SK-N-SH (cell line): Measurements from ENCODE around the gene MAP3K9. TPM values are rescaled to one million over a fixed set of nuclear protein-coding genes. Genes with fewer than 3 reads are reported as not detected.

Source experiments
- CTCF ChIA-PET: fragments of 300-600, 350-600 bp; formaldehyde crosslinking; extraction: SDS; loops from one replicate; lab custom pipeline; 2021; lab: Yijun Ruan, JAX
- POLR2A ChIA-PET: fragments of 350-600 bp; sonication (Branson Sonifier 250); formaldehyde crosslinking; extraction: SDS; loops from one replicate; lab custom pipeline; 2020; ENCODE audit warnings: antibody characterized with exemption, inconsistent platforms; lab: Yijun Ruan, JAX
- DNase-seq: peaks from one replicate; pipeline ENCODE4 v3.0.0; 2012
- H2AFZ ChIP-seq: fragments of 200-600 bp; sonication (generic); 2 replicates; pipeline ENCODE4 v1.8.1; 2016; ENCODE audit warnings: antibody characterized with exemption, mild to moderate bottlenecking, low read depth
- H3F3A ChIP-seq: fragments of 200-600 bp; sonication (generic); replicated peaks from 2 replicates; pipeline ENCODE3; 2016; ENCODE audit warnings: antibody characterized with exemption, mild to moderate bottlenecking; ENCODE audit not compliant: insufficient read depth
- H3K27ac ChIP-seq, 2 experiments: fragments of 200-500 bp in 1 of 2; fragments of 200-600 bp in 1 of 2; sonication (Bioruptor generic) in 1 of 2; sonication (generic), shearing (Covaris generic) in 1 of 2; 2 replicates each; pipeline versions ENCODE4 v1.5.1 to v1.6.1; 2014 to 2016; ENCODE audit warnings: low read depth in 2 of 2, inconsistent platforms in 1 of 2, low read length in 1 of 2, mild to moderate bottlenecking in 1 of 2, mixed read lengths in 1 of 2
- H3K27me3 ChIP-seq: fragments of 200-600 bp; sonication (generic), shearing (Covaris generic); 2 replicates; pipeline ENCODE4 v1.6.1; 2016; ENCODE audit warnings: mixed run types; ENCODE audit not compliant: insufficient read depth
- H3K36me3 ChIP-seq, 2 experiments: fragments of 200-500 bp in 1 of 2; fragments of 200-600 bp in 1 of 2; sonication (Bioruptor generic) in 1 of 2; sonication (generic) in 1 of 2; replicated peaks in 1 of 2; 2 replicates each; pipeline versions ENCODE3 to v1.5.1; 2014 to 2016; ENCODE audit warnings: low read length in 1 of 2, mild to moderate bottlenecking in 1 of 2; ENCODE audit not compliant: insufficient read depth in 2 of 2, control insufficient read depth in 1 of 2
- H3K4me1 ChIP-seq, 2 experiments: fragments of 200-500 bp in 1 of 2; fragments of 200-600 bp in 1 of 2; sonication (Bioruptor generic) in 1 of 2; sonication (generic), shearing (Covaris generic) in 1 of 2; 2 replicates each; pipeline versions ENCODE4 v1.5.1 to v1.6.1; 2014 to 2016; ENCODE audit warnings: low read depth in 1 of 2, low read length in 1 of 2, mixed run types in 1 of 2; ENCODE audit not compliant: insufficient read depth in 2 of 2, control insufficient read depth in 1 of 2
- H3K4me2 ChIP-seq: fragments of 200-600 bp; sonication (generic), shearing (Covaris generic); 2 replicates; pipeline ENCODE4 v1.6.1; 2017; ENCODE audit warnings: mixed run types
- H3K4me3 ChIP-seq, 2 experiments: fragments of 200-500 bp in 1 of 2; fragments of 200-600 bp in 1 of 2; sonication (Bioruptor generic) in 1 of 2; sonication (generic), shearing (Covaris generic) in 1 of 2; 2 replicates each; pipeline versions ENCODE4 v1.5.1 to v1.8.1; 2014 to 2016; ENCODE audit warnings: low read depth in 2 of 2, inconsistent platforms in 1 of 2, low read length in 1 of 2, mild to moderate bottlenecking in 1 of 2, mixed read lengths in 1 of 2, moderate library complexity in 1 of 2
- H3K79me2 ChIP-seq: fragments of 200-600 bp; sonication (generic); 2 replicates; pipeline ENCODE4 v1.8.1; 2017; ENCODE audit warnings: mild to moderate bottlenecking; ENCODE audit not compliant: insufficient read depth
- H3K9ac ChIP-seq: fragments of 200-600 bp; sonication (generic); 2 replicates; pipeline ENCODE4 v1.6.1; 2017; ENCODE audit warnings: mixed run types
- H3K9me2 ChIP-seq: fragments of 200-600 bp; sonication (generic); 2 replicates; pipeline ENCODE4 v1.6.1; 2017; ENCODE audit warnings: mixed run types
- H3K9me3 ChIP-seq: fragments of 200-600 bp; sonication (generic); 2 replicates; pipeline ENCODE4 v1.6.1; 2017; ENCODE audit warnings: mixed run types, mild to moderate bottlenecking, moderate library complexity
- H4K20me1 ChIP-seq: fragments of 200-600 bp; sonication (generic); 2 replicates; pipeline ENCODE4 v1.6.1; 2017; ENCODE audit warnings: mild to moderate bottlenecking, mixed run types; ENCODE audit not compliant: insufficient read depth
- CHD2 ChIP-seq: fragments of 150-350 bp; IDR thresholded peaks from 2 replicates; pipeline ENCODE4 v1.6.1; 2018; ENCODE audit warnings: low read length; ENCODE audit not compliant: partially characterized antibody
- ELF1 ChIP-seq: IDR thresholded peaks from 2 replicates; pipeline ENCODE4 v1.4.0; 2012
- EP300 ChIP-seq, 2 experiments: IDR thresholded peaks; 2 replicates each; pipeline versions ENCODE4 v1.4.0 to v1.6.1; 2012; ENCODE audit warnings: borderline replicate concordance in 1 of 2, low read depth in 1 of 2, low read length in 1 of 2
- EZH2phosphoT487 ChIP-seq: fragments of 200-600 bp; sonication (generic); IDR thresholded peaks from 2 replicates; pipeline ENCODE4 v1.6.1; 2017; ENCODE audit warnings: low read depth, mixed run types, mild to moderate bottlenecking, antibody characterized with exemption, moderate library complexity, borderline replicate concordance
- FOSL2 ChIP-seq: IDR thresholded peaks from 2 replicates; pipeline ENCODE4 v1.4.0; 2012; ENCODE audit warnings: low read depth, mild to moderate bottlenecking, moderate library complexity, borderline replicate concordance
- FOXJ3 ChIP-seq: sonication (generic); formaldehyde crosslinking; IDR thresholded peaks from 2 replicates; pipeline ENCODE4 v1.5.1; 2020; ENCODE audit warnings: mild to moderate bottlenecking, missing genetic modification reagents
- FOXM1 ChIP-seq: IDR thresholded peaks from 2 replicates; pipeline ENCODE4 v1.4.0; 2012; ENCODE audit warnings: low read depth, mild to moderate bottlenecking
- GATA2 ChIP-seq: sonication (generic); formaldehyde crosslinking; IDR thresholded peaks from 2 replicates; pipeline ENCODE4 v1.5.0; 2020; ENCODE audit warnings: mild to moderate bottlenecking, missing genetic modification reagents
- JUND ChIP-seq: IDR thresholded peaks from 2 replicates; pipeline ENCODE4 v1.4.0; 2012
- MEF2A ChIP-seq: IDR thresholded peaks from 2 replicates; pipeline ENCODE4 v1.4.0; 2012; ENCODE audit warnings: low read depth, borderline replicate concordance
- MXI1 ChIP-seq: IDR thresholded peaks from 2 replicates; pipeline ENCODE4 v1.6.1; 2012; ENCODE audit warnings: mild to moderate bottlenecking, low read depth, low read length, improper control_type of control experiment
- NFIC ChIP-seq: IDR thresholded peaks from 2 replicates; pipeline ENCODE4 v1.4.0; 2012; ENCODE audit warnings: borderline replicate concordance
- PBX3 ChIP-seq: IDR thresholded peaks from 2 replicates; pipeline ENCODE4; 2012
- RAD21 ChIP-seq: IDR thresholded peaks from 2 replicates; pipeline ENCODE4 v1.6.1; 2012; ENCODE audit warnings: mild to moderate bottlenecking, low read length
- RCOR1 ChIP-seq: fragments of 150-350 bp; IDR thresholded peaks from 2 replicates; pipeline ENCODE4 v1.6.1; 2017; ENCODE audit warnings: antibody characterized with exemption, low read length
- RXRA ChIP-seq: IDR thresholded peaks from 2 replicates; pipeline ENCODE4 v1.4.0; 2012; ENCODE audit warnings: low read depth, mild to moderate bottlenecking, borderline replicate concordance
- TAF1 ChIP-seq: IDR thresholded peaks from 2 replicates; pipeline ENCODE4 v1.6.1; 2012; ENCODE audit warnings: low read depth, mild to moderate bottlenecking, low read length, moderate library complexity, borderline replicate concordance
- TEAD4 ChIP-seq: IDR thresholded peaks from 2 replicates; pipeline ENCODE4 v1.4.0; 2012; ENCODE audit warnings: mild to moderate bottlenecking, borderline replicate concordance; ENCODE audit not compliant: insufficient read depth
- USF1 ChIP-seq: IDR thresholded peaks from 2 replicates; pipeline ENCODE4 v1.4.0; 2012; ENCODE audit warnings: low read depth, borderline replicate concordance
- USF2 ChIP-seq: fragments of 150-350 bp; IDR thresholded peaks from 2 replicates; pipeline ENCODE4 v1.6.1; 2017; ENCODE audit warnings: antibody characterized with exemption, low read length, low read depth, borderline replicate concordance
- YY1 ChIP-seq: IDR thresholded peaks from 2 replicates; pipeline ENCODE4 v1.4.0; 2012; ENCODE audit warnings: low read depth, mild to moderate bottlenecking
- ZBTB33 ChIP-seq: IDR thresholded peaks from 2 replicates; pipeline ENCODE4 v1.4.0; 2012; ENCODE audit warnings: low read depth, borderline replicate concordance
- WGBS: methylation state at CpG from one replicate; pipeline ENCODE4 v1.1.6; 2017; ENCODE audit warnings: low lambda C conversion rate; 5-methylcytosine and 5-hydroxymethylcytosine counted together
- polyA plus RNA-seq, 3 experiments: library from polyadenylated mRNA; depleted of rRNA; stranded (reverse); fragments of >200 nt; gene quantifications; 2 replicates each; pipeline ENCODE4 v1.2.3, GENCODE V29; 2012

Gene MAP3K9
- polyA plus RNA-seq, 1 of the 3 experiments (the other 2 are of a cell fraction), result 2.0 TPM

GRCh38 chr14:70842851-70843462 lies 33.6 kb upstream of the MAP3K9 start:
- ChIA-PET POLR2A (no interaction called here), CTCF (interaction anchor here (1.0 kb wide), 1 partner anchor 19 kb away, joined by 3 read pairs; no protein-coding TSS in a partner anchor)
- no peaks in the 10 kb centered on the region for H3F3A ChIP-seq
- H3K9ac ChIP-seq, result no peak overlapping the region
- no peak overlapping the region for H3K4me2 ChIP-seq
- WGBS, result 37% methylated on average over 2 of the region's 2 CpGs
- TF ChIP-seq FOSL2 (no peak), EZH2phosphoT487 (no peak), RXRA (no peak), MEF2A (no peak), CHD2 (no peak), ZBTB33 (no peak), ELF1 (no peak), MXI1 (no peak), FOXM1 (no peak), EP300 (IDR thresholded peaks at IDR 0.05; ENCODE audit: borderline replicate concordance in 1 of 2, low read depth in 1 of 2, low read length in 1 of 2) (no peak), FOXJ3 (no peak), GATA2 (CRISPR knock-in tag) (no peak), RCOR1 (no peak)
- no peaks in the 10 kb centered on the region for H3K4me1 ChIP-seq
- no peaks in the 10 kb centered on the region for H3K9me3 ChIP-seq
- no peak for DNase-seq
- no peak overlapping the region for H3K27ac ChIP-seq
- H3K36me3 ChIP-seq, result no peaks in the 10 kb centered on the region
- no peak overlapping the region for H3K4me3 ChIP-seq
- no peaks in the 10 kb centered on the region for H3K27me3 ChIP-seq
- no peaks in the 10 kb centered on the region for H3K79me2 ChIP-seq
- H3K9me2 ChIP-seq, result no peaks in the 10 kb centered on the region
- H4K20me1 ChIP-seq, result no peaks in the 10 kb centered on the region
- no peak overlapping the region for H2AFZ ChIP-seq

GRCh38 chr14:70838076-70838475 lies 28.8 kb upstream of the MAP3K9 start:
- ChIA-PET CTCF (no interaction called here), POLR2A (no interaction called here)
- no peaks in the 10 kb centered on the region for H3K9me2 ChIP-seq
- no peak for DNase-seq
- no peaks in the 10 kb centered on the region for H3K79me2 ChIP-seq
- no peaks in the 10 kb centered on the region for H3K4me1 ChIP-seq
- H3K4me2 ChIP-seq, result no peak overlapping the region
- 32% methylated on average over 4 of the region's 4 CpGs for WGBS
- no peak overlapping the region for H3K9ac ChIP-seq
- no peak overlapping the region for H2AFZ ChIP-seq
- H3K4me3 ChIP-seq, result no peak overlapping the region
- H4K20me1 ChIP-seq, result no peaks in the 10 kb centered on the region
- H3K27me3 ChIP-seq, result no peaks in the 10 kb centered on the region
- H3K27ac ChIP-seq, result no peak overlapping the region
- no peaks in the 10 kb centered on the region for H3F3A ChIP-seq
- H3K36me3 ChIP-seq, result no peaks in the 10 kb centered on the region
- peaks cover 5% of the 10 kb centered on the region; the same call in 1 of the 2 replicates for H3K9me3 ChIP-seq
- TF ChIP-seq NFIC (no peak), USF2 (no peak), MEF2A (no peak), FOXJ3 (no peak), USF1 (no peak), EZH2phosphoT487 (no peak), GATA2 (CRISPR knock-in tag) (no peak), JUND (no peak), RAD21 (no peak), TAF1 (no peak), PBX3 (no peak), YY1 (no peak), TEAD4 (no peak), FOSL2 (no peak)
- TF ChIP-seq, all 33 proteins: peak for 0
